IPS DF 19.7 (cell line): ENCODE data around the gene ALG6.
"Not testable (repeated sequence)": the region's sequence is repeated elsewhere in the genome, so short reads cannot be mapped to it uniquely, and the experiment has no call there.

Source experiments
- DNase-seq: peaks from one replicate; pipeline ENCODE4 v3.0.0-alpha.2; 2013; ENCODE audit warnings: low read depth, low spot score

The ALG6 gene

DNA sequence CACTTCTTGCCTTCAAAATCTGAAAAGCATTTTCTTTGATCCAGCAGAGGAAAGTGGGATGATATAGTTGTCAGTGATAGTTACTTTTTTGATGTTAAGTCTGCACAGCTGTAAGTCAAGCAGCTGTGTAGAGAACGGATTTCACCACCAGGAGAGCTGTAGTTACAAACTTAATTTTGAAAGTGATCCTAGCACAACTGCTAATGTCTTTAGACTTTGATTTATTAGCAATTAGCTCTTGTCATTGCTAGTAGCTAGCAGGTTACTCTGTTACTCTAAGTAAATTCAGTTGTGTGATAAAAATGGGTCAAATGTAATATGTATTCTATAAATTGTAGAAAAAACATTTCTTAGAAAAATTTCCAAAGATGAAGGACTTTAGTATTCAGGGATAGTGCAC, 46.0 kb downstream of the ALG6 start:
- DNase-seq: no peak

GRCh38 chr1:63414691-63415365, 47.4 kb downstream of the ALG6 start:
- DNase-seq: no peak

DNA sequence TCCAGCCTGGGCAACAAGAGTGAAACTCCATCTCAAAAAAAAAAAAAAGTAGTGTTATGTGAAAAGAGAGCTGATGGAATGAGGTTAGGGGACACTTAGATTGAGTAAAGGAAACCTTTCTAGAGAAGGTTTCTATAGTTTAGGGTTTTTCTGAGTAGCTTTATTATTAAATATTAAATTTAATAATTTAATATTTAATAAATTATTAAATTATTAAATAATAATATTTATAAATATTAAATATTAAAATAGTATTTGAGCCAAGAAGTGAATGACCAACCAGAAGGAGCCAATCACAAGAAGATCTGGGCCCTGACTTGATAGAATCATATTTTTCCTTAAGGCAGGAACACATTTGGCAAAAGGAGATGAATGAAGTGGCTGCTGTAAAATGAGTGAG, 50.7 kb downstream of the ALG6 start:
- DNase-seq: no peak

GRCh38 chr1:63420746-63421145, 53.3 kb downstream of the ALG6 start:
- DNase-seq: not testable (repeated sequence)

DNA sequence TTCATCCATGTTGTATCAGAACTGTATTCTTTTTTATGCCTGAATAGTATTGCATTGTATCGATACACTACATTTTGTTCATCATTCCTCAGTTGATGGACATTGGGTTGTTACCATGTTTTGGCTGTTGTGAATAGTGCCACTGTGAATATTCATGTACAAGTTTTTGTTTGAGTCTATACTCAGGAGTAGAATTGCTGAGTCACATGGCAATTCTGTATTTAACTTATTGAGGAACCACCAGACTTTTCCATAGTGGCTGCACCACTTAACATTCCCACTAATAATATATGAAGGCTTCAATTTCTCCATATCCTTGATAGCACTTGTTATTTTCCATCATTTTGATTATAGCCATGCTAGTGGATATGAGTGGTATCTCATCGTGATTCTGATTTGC, 56.2 kb downstream of the ALG6 start:
- DNase-seq: no peak

DNA sequence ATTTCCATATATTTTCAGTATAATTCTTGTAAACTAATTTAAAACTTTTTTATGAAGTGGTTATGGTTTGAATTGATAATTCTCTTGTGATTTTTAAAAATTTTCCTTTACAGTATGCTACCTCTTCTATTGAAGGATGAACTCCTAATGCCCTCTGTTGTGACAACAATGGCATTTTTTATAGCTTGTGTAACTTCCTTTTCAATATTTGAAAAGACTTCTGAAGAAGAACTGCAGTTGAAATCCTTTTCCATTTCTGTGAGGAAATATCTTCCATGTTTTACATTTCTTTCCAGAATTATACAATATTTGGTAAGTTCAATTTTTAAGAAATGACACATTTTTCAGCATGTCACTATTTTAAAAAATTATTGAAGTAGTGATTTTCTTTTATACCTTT, 61.4 kb downstream of the ALG6 start:
- DNase-seq: no peak

DNA sequence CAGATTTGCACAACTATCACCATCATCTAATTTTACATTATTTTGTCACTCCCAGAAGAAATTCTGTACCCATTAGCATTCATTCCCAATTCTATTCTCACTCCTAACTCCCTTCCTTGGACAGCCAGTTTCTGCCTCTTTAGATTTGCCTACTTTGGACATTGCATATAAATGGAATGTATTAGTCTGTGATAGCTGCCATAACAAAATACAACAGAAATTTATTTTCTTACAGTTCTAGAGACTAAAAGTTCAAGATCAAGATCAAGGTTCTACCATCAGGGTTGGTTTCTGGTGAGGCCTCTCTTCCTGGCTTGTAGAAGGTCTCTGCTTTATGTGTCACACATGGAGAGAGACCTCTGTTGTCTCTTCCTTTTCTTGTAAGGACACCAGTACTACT, 61.9 kb downstream of the ALG6 start:
- no peak for DNase-seq

DNA sequence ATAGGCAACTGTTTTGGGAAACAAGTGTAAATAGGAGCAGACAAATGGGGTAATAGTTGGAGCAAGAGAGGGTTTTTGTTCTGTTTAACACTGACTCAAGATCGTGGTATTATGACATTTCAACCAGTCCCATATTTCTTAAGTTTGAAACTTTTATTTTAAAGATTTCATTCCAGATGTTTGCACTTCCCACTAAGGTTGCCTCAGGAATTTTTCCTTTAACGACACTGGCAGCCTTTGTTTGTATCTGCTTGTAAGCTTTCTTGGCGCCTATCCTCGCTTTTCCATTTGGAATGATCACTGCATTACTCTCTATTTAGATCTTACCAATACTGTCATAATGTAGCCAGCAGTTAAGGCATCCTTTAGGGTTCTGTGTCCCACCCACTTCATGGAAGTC, 67.7 kb downstream of the ALG6 start:
- DNase-seq: no peak

DNA sequence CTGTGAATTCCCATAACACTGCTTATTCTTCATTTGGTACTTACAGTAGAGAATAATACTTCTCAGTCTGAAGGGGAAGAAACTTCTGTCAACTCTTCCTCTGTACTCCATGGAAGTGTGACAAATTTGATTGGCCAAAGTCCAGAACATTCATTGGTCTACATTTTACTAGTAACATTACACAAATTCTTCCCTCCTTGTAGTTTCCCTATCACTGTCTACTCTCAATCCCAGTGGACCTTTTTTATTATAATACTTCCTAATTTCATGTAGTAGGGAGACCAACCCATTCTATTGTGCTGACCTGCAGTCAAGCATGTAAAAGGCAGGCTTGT, 74.7 kb downstream of the ALG6 start:
- DNase-seq: no peak

DNA sequence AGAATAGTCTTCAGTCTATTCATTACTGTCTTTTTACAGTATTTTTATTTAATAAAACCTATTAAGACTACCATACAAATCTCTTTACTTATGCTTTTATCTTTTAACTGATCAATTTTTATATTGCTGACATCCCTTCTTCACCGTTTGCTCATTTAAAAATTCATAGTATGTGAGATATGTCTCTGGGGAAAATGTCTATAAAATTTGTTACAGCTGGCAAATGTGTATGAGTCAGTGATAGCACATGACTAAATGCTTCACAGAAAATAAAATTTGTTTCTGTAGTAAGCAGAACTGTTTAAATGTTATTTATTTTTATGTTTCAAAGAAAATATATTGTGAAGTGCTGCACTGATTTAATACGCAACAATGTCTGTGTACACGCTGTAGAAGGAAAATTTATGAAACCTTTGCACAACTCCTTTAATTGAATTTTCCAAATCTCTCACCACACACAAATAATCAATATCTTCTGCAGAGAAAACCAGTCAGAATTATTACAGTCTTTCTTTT, 81.4 kb downstream of the ALG6 start:
- DNase-seq: no peak

GRCh38 chr1:63450416-63450815, 83.0 kb downstream of the ALG6 start:
- no peak for DNase-seq

DNA sequence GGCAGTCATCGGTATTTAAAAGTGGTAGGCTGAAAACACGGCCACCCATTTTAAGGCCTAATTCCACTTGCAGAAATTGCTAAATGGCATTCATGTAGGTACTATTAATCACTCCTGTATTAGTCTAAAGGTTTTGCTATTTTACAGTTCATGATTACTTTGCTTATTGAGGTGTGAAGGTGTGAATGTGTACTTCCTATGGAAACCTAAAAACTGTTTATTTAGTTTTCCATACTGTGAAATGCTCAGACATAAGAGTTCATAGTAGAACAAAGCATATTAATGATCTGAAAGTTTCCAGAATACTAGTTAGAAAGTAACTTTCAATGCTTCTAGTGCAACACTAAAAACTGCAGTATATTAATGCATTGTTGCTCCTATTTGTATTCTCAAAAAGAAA, 85.8 kb downstream of the ALG6 start:
- no peak for DNase-seq

- DNase-seq: no peak
Observed at GRCh38 chr1:63454269-63454668, 86.8 kb downstream of the ALG6 start.

- no peak for DNase-seq
Observed at GRCh38 chr1:63458750-63459149, 91.3 kb downstream of the ALG6 start.

DNA sequence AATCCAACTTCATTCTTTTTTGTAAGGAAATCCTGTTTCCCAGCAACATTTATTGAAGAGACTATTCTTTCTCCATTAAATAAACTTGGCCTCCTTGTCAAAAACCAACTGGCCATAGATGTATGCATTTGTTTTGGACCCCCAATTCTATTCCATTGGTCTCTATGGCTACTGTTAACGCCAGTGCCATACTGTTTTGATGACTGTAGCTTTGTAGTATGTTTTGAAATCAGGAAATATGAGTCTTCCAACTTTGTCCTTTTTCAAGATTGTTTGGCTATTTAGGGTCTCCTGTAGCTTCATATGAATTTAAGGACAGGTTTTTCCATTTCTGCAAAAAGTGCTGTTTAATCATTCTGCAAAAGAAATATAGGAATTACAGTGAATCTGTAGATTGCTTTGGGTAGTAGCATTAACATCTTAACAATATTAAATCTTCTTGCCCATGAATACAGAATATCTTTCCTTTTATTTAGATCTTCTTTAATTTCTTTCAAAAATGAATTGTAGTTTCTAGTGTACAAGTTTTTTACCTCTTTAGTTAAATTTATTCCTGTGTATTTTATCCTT, 94.3 kb downstream of the ALG6 start:
- DNase-seq: no peak

GRCh38 chr1:63463248-63463647, 95.8 kb downstream of the ALG6 start:
- no peak for DNase-seq

DNA sequence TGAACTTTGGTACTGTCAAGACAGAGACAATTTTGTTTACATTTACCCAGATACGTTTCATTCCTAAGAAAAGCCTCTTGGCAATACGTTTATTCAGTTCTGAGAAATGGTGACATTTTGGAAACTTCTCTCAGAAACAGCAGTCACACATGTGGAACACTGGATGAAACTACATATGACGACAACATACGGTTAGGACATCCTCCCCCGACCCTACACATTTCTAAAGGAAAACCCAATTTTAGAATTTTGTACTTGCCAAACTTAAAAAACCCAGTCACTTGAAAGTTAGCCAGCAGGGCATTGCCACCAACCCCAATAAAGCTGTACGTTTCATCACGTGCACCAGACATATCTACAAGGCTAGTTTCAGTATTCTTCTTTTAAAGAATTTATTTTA, 98.8 kb downstream of the ALG6 start:
- no peak for DNase-seq

- no peak for DNase-seq
Observed at GRCh38 chr1:63466759-63467158, 99.3 kb downstream of the ALG6 start.

- DNase-seq: not testable (repeated sequence)
Observed at GRCh38 chr1:63468683-63469082, 101.3 kb downstream of the ALG6 start.

DNA sequence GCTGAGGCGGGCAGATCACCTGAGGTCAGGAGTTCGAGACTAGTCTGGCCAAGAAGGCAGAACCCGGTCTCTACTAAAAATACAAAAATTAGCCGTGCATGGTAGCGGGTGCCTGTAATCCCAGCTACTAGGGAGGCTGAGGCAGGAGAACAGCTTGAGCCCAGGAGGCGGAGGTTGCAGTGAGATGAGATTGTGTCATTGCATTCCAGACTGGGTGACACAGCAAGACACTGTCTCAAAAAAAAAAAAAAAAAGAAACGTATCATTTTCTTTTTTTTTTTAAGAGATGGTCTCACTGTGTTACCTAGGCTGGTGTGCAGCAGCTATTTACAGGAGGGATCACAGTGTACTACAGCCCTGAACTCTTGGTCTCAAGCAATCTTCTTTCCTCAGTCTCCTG, 108.3 kb downstream of the ALG6 start:
- no peak for DNase-seq

DNA sequence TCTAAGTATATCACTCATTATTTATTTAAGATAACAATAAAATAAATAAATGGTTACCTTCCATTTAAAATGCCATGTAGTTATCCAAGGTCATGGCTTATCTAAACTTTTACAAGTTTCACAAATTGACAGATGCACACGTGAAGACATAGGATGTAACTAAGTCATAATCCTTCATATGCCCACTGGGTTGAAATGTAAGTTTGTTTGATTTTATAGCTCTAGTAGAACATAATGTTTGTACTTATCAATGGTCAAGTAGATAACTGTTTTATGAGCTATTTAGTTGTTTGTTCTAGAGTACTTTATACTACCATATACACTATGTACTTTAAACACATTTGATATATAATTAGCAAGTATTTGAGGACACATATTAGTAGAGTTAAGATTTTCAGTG, 112.6 kb downstream of the ALG6 start:
- DNase-seq: no peak

DNA sequence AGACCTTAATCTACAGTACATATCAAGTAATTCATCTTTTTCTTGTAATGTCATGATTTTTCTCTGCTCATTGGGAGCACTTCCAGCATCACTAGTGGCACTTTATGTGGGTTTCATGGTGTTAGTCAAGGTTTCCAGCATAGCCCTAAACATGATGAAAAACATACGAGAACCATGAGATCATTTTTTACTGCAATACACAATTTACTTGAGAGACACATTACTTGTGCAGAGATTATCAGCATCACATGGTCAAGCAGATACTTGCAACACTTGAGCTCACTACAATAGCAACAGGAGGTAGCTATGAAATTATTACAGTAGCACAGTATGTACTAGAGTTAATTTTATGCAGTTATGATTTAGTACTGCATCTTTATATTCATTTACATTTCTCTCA, 119.2 kb downstream of the ALG6 start:
- DNase-seq: no peak

GRCh38 chr1:63487336-63488065, 120.1 kb downstream of the ALG6 start:
- no peak for DNase-seq
